K562 (cell line): ENCODE measurements around the gene FARSA. TPM values are rescaled to one million over a fixed set of nuclear protein-coding genes. Genes with fewer than 3 reads are reported as not detected.

Source experiments
- BDP1 ChIP-seq: IDR thresholded peaks from 3 replicates; pipeline ENCODE4 v1.6.1; 2011; ENCODE audit not compliant: insufficient read length, insufficient read depth
- C11orf30 ChIP-seq: fragments of 450-650 bp; IDR thresholded peaks from 2 replicates; pipeline ENCODE4 v1.6.1; 2016; ENCODE audit warnings: low read depth, mild to moderate bottlenecking
- CREB3L1 ChIP-seq: fragments of 450-650 bp; IDR thresholded peaks from 2 replicates; pipeline ENCODE4 v1.6.1; 2014; ENCODE audit warnings: low read depth, mild to moderate bottlenecking, moderate library complexity, borderline replicate concordance
- GTF2B ChIP-seq: IDR thresholded peaks from 2 replicates; pipeline ENCODE4 v1.6.1; 2011; ENCODE audit not compliant: insufficient read length; ENCODE audit errors: extremely low read depth
- ID3 ChIP-seq, 2 experiments: fragments of 250-450 bp in 1 of 2; fragments of 450-650 bp in 1 of 2; sonication (Bioruptor Pico) in 1 of 2; IDR thresholded peaks; 2 replicates each; pipeline versions ENCODE4 v1.6.1 to v1.8.0; 2016 to 2021; ENCODE audit warnings: mild to moderate bottlenecking in 2 of 2, moderate library complexity in 2 of 2, missing compliant biosample characterization in 1 of 2, missing genetic modification characterization in 1 of 2
- PCBP2 ChIP-seq: fragments of 200-400 bp; formaldehyde crosslinking; IDR thresholded peaks from 2 replicates; pipeline ENCODE4 v1.6.1; 2018; ENCODE audit warnings: low read length, low read depth, mild to moderate bottlenecking, moderate library complexity; ENCODE audit not compliant: poor library complexity, severe bottlenecking
- PPARD ChIP-seq: fragments of 250-450 bp; sonication (Bioruptor Pico); IDR thresholded peaks from 2 replicates; pipeline ENCODE4 v1.8.0; 2022; ENCODE audit warnings: inconsistent platforms, mild to moderate bottlenecking, moderate library complexity
- RFX7 ChIP-seq: fragments of 250-450 bp; sonication (Bioruptor Pico); IDR thresholded peaks from 2 replicates; pipeline ENCODE4 v1.5.1; 2021; ENCODE audit warnings: mild to moderate bottlenecking
- SETDB1 ChIP-seq: IDR thresholded peaks from one replicate; pipeline ENCODE4 v1.6.1; 2012; ENCODE audit warnings: low read length, control low read depth, inconsistent platforms
- SMARCC2 ChIP-seq: fragments of 450-650 bp; IDR thresholded peaks from 2 replicates; pipeline ENCODE4 v1.6.1; 2017; ENCODE audit warnings: antibody characterized with exemption, moderate library complexity, mild to moderate bottlenecking, low read depth
- SOX6 ChIP-seq: fragments of 450-650 bp; IDR thresholded peaks from 2 replicates; pipeline ENCODE4 v1.6.1; 2014; ENCODE audit warnings: mild to moderate bottlenecking
- STAT5A ChIP-seq: IDR thresholded peaks from 2 replicates; pipeline ENCODE4 v1.6.1; 2012; ENCODE audit warnings: low read length, inconsistent platforms, borderline replicate concordance
- TFAP4 ChIP-seq: sonication (generic); formaldehyde crosslinking; IDR thresholded peaks from 2 replicates; pipeline ENCODE4 v1.8.0; 2022; ENCODE audit warnings: missing genetic modification reagents, mild to moderate bottlenecking, moderate library complexity, borderline replicate concordance
- ZMIZ1 ChIP-seq, 2 experiments: fragments of 150-350 bp in 1 of 2; IDR thresholded peaks; 2 replicates each; pipeline ENCODE4 v1.6.1; 2012 to 2016; ENCODE audit warnings: low read depth in 2 of 2, low read length in 2 of 2, mild to moderate bottlenecking in 1 of 2, moderate library complexity in 1 of 2
- ZNF175 ChIP-seq: fragments of 200-800 bp; sonication (Bioruptor generic); IDR thresholded peaks from 2 replicates; pipeline ENCODE4 v1.6.1; 2016; ENCODE audit warnings: low read depth, mild to moderate bottlenecking, missing genetic modification characterization, missing compliant biosample characterization
- ZNF431 ChIP-seq: sonication (generic); formaldehyde crosslinking; IDR thresholded peaks from 2 replicates; pipeline ENCODE4 v1.8.0; 2022; ENCODE audit warnings: mild to moderate bottlenecking, missing genetic modification reagents
- ZNF740 ChIP-seq, 3 experiments: fragments of 200-800 bp in 1 of 3; sonication (Bioruptor generic) in 1 of 3; sonication (generic) in 1 of 3; formaldehyde crosslinking in 1 of 3; IDR thresholded peaks; 2 replicates each; pipeline versions ENCODE4 v1.6.1 to v1.8.0; 2016 to 2022; ENCODE audit warnings: mild to moderate bottlenecking in 2 of 3, missing compliant biosample characterization in 2 of 3, missing genetic modification characterization in 2 of 3, missing genetic modification reagents in 1 of 3
- polyA plus RNA-seq, 8 experiments: library from polyadenylated mRNA; depleted of rRNA in 4 of 8; stranded (reverse) in 5 of 8; unstranded in 3 of 8; fragments of >200 nt; fragmentation: Nextera tagmentation in 2 of 8; fragmentation: Illumina TruSeq in 1 of 8; extraction: Ambion mirVana in 2 of 8; extraction: Trizol in 1 of 8; gene quantifications; 2 replicates each; pipeline versions ENCODE4 v1.2.1 to v1.2.3, GENCODE V29; 2011 to 2014; ENCODE audit warnings: inconsistent platforms in 1 of 8, missing spikeins in 1 of 8
- total RNA-seq, 7 experiments: library from RNA; depleted of rRNA in 6 of 7; stranded (reverse); fragments of >200 nt in 6 of 7; fragmentation: Illumina TruSeq in 2 of 7; extraction: Trizol in 2 of 7; gene quantifications; 2 replicates each; pipeline versions ENCODE4 v1.2.1 to v1.2.3, GENCODE V29; 2011 to 2021; ENCODE audit warnings: low replicate concordance in 1 of 7

The FARSA gene
- total and polyA plus RNA-seq, 9 of the 15 experiments (the other 6 are each of a cell fraction or from before 2014, with no cell fraction given): 25.2 to 237 (median 89.6) TPM

GRCh38 chr19:12937927-12938778, 4.6 kb upstream of the FARSA start, which contains the start of gene CALR (continued):
- TF ChIP-seq GTF2B (peak; percentile 82), SOX6 (no peak; the same call in 1 of the 2 replicates), RFX7 (no peak), C11orf30 (no peak; the same call in 1 of the 2 replicates), ZNF431 (CRISPR knock-in tag) (no peak), BDP1 (no peak), TFAP4 (CRISPR knock-in tag) (peak; percentile 95), SMARCC2 (no peak), CREB3L1 (no peak), ZMIZ1 (IDR thresholded peaks at IDR 0.05; ENCODE audit: low read depth in 2 of 2, low read length in 2 of 2) (peak in 1 of 2 experiments; percentile 67; a peak in 1 of 4 replicates), ZNF740 (CRISPR knock-in tag; IDR thresholded peaks at IDR 0.05) (peak; percentile 92), ZNF740 (tag; IDR thresholded peaks at IDR 0.05) (peak in 1 of 2 experiments; percentile 70; a peak in 2 of 4 replicates), ZNF175 (CRISPR knock-in tag) (no peak; the same call in 1 of the 2 replicates), PCBP2 (no peak), ID3 (CRISPR knock-in tag; IDR thresholded peaks at IDR 0.05) (no peak), ID3 (tag; IDR thresholded peaks at IDR 0.05) (peak; percentile 68), STAT5A (no peak), PPARD (no peak), SETDB1 (no peak)
